Keratinocyte (primary cell): ENCODE results near the gene CACNG7. TPM values are rescaled to one million over a fixed set of nuclear protein-coding genes. Genes with fewer than 3 reads are reported as not detected.

ENCODE experiments used
- DNase-seq: peaks from one replicate; pipeline ENCODE4 v3.0.0-alpha.2; 2011; ENCODE audit warnings: low read depth, missing footprints, low spot score
- FAIRE-seq: peaks from 2 replicates; lab custom pipeline; 2011; peaks lifted over from hg19 to GRCh38; lab: Jason Lieb, UNC
- H2AFZ ChIP-seq: 2 replicates; pipeline ENCODE4 v1.6.0; 2012; ENCODE audit warnings: low read length, control low read depth, inconsistent platforms; ENCODE audit not compliant: control insufficient read depth
- H3K27ac ChIP-seq: 2 replicates; pipeline ENCODE4 v1.5.1; 2011; ENCODE audit warnings: low read length; ENCODE audit not compliant: control insufficient read depth, insufficient read depth
- H3K27me3 ChIP-seq: 3 replicates; pipeline ENCODE4 v1.6.0; 2011; ENCODE audit warnings: low read length; ENCODE audit not compliant: control insufficient read depth, insufficient read depth; ENCODE audit errors: extremely low read depth
- H3K36me3 ChIP-seq, 2 experiments: 2 replicates in 1 of 2; 3 replicates in 1 of 2; pipeline ENCODE4 v1.5.1; 2011; ENCODE audit warnings: low read length in 2 of 2, mild to moderate bottlenecking in 1 of 2; ENCODE audit not compliant: control insufficient read depth in 2 of 2, insufficient read depth in 2 of 2; ENCODE audit errors: extremely low read depth in 1 of 2
- H3K4me1 ChIP-seq: 3 replicates; pipeline ENCODE4 v1.5.1; 2011; ENCODE audit warnings: low read length; ENCODE audit not compliant: control insufficient read depth, insufficient read depth; ENCODE audit errors: extremely low read depth
- H3K4me2 ChIP-seq: 3 replicates; pipeline ENCODE4 v1.6.0; 2011; ENCODE audit warnings: low read depth, low read length; ENCODE audit not compliant: control insufficient read depth, insufficient read depth; ENCODE audit errors: extremely low read depth
- H3K4me3 ChIP-seq, 3 experiments: fragments of 200-600 bp in 1 of 3; sonication (generic) in 1 of 3; 2 replicates in 2 of 3; 3 replicates in 1 of 3; pipeline ENCODE4 v1.5.1; 2011 to 2016; ENCODE audit warnings: low read length in 3 of 3, mild to moderate bottlenecking in 3 of 3, control low read depth in 2 of 3, inconsistent platforms in 1 of 3, low read depth in 1 of 3, mixed read lengths in 1 of 3, mixed run types in 1 of 3, moderate library complexity in 1 of 3; ENCODE audit not compliant: control insufficient read depth in 2 of 3, insufficient read depth in 2 of 3; ENCODE audit errors: extremely low read depth in 1 of 3
- H3K79me2 ChIP-seq: 2 replicates; pipeline ENCODE4 v1.6.0; 2012; ENCODE audit warnings: low read length; ENCODE audit not compliant: control insufficient read depth, insufficient read depth
- H3K9ac ChIP-seq: 3 replicates; pipeline ENCODE4 v1.6.0; 2011; ENCODE audit warnings: low read length; ENCODE audit not compliant: control insufficient read depth, insufficient read depth; ENCODE audit errors: extremely low read depth
- H3K9me1 ChIP-seq: 3 replicates; pipeline ENCODE4 v1.6.0; 2011; ENCODE audit warnings: low read length; ENCODE audit not compliant: control insufficient read depth, insufficient read depth; ENCODE audit errors: extremely low read depth
- H3K9me3 ChIP-seq: 2 replicates; pipeline ENCODE4 v1.5.1; 2012; ENCODE audit warnings: low read depth, low read length; ENCODE audit not compliant: control insufficient read depth
- H4K20me1 ChIP-seq: 3 replicates; pipeline ENCODE4 v1.6.0; 2011; ENCODE audit warnings: low read length; ENCODE audit not compliant: control insufficient read depth, insufficient read depth; ENCODE audit errors: extremely low read depth
- EZH2 ChIP-seq: IDR thresholded peaks from one replicate; pipeline ENCODE4 v1.6.1; 2012; ENCODE audit warnings: inconsistent platforms, mild to moderate bottlenecking, low read length, moderate library complexity
- dilution Hi-C: fragments of 300-500 bp; cut with MboI; formaldehyde crosslinking; loops from one replicate; pipeline ENCODE4 v1.7.0; 2020; ENCODE audit warnings: low sequenced_read_pairs; ENCODE audit not compliant: extremely low pct_ligation_motif_present
- polyA plus RNA-seq, 5 experiments: library from polyadenylated mRNA; depleted of rRNA in 3 of 5; stranded (reverse) in 3 of 5; stranded (forward) in 1 of 5; unstranded in 1 of 5; fragments of >200 nt; gene quantifications; 1 replicate in 1 of 5; 2 replicates in 3 of 5; 3 replicates in 1 of 5; pipeline versions ENCODE4 v1.2.1 to v1.2.3, GENCODE V29; 2011 to 2012; ENCODE audit warnings: missing spikeins in 2 of 5, low read depth in 1 of 5, low replicate concordance in 1 of 5
- TF ChIP-seq, protein P1 (sequence below), 3 experiments: IDR thresholded peaks in 1 of 3; conservative IDR thresholded peaks in 1 of 3; optimal IDR thresholded peaks in 1 of 3; 2 replicates in 2 of 3; 3 replicates in 1 of 3; pipeline versions ENCODE3 to v1.5.1; 2011; ENCODE audit warnings: low read length in 3 of 3, mild to moderate bottlenecking in 3 of 3, moderate library complexity in 2 of 3, control low read depth in 1 of 3, inconsistent platforms in 1 of 3; ENCODE audit not compliant: insufficient read depth in 2 of 3; ENCODE audit errors: extremely low read depth in 1 of 3

The CACNG7 gene
- polyA plus RNA-seq, 1 donor (not counting 4 experiments of a cell fraction or from before 2014, with no cell fraction given), result not detected

DNA sequence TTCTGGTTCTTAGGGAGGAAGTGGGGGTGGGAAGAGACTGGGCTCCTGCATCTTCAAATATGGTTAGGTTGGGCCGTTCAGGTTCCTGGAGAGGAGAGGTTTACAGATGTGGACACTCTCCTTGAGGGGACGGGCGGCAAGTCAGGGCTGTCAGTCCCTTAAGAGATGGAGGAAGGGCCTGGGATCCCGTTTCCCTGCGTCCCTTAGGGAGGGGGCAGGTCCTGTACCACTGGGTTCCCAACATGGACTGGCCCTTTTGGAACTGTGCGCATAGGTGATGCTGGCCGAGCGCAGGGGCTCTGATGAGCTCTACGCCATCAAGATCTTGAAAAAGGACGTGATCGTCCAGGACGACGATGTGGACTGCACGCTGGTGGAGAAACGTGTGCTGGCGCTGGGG lies 10.9 kb upstream of the CACNG7 start:
- no peak overlapping the region for H3K4me2 ChIP-seq
- H3K9me3 ChIP-seq, result no peaks in the 10 kb centered on the region
- H3K4me3 ChIP-seq, result no peak overlapping the region
- H2AFZ ChIP-seq, result no peak overlapping the region
- no peaks in the 10 kb centered on the region for H3K36me3 ChIP-seq
- no peak overlapping the region for H3K27ac ChIP-seq
- no peak overlapping the region for H3K9ac ChIP-seq
- H3K27me3 ChIP-seq, result no peaks in the 10 kb centered on the region
- H4K20me1 ChIP-seq, result no peaks in the 10 kb centered on the region
- dilution Hi-C loops, result no loop called here
- no peak for DNase-seq
- H3K79me2 ChIP-seq, result no peaks in the 10 kb centered on the region
- H3K4me1 ChIP-seq, result peaks cover 2% of the 10 kb centered on the region
- no peaks in the 10 kb centered on the region for H3K9me1 ChIP-seq
- no peak for FAIRE-seq
- TF ChIP-seq, protein P1, sequence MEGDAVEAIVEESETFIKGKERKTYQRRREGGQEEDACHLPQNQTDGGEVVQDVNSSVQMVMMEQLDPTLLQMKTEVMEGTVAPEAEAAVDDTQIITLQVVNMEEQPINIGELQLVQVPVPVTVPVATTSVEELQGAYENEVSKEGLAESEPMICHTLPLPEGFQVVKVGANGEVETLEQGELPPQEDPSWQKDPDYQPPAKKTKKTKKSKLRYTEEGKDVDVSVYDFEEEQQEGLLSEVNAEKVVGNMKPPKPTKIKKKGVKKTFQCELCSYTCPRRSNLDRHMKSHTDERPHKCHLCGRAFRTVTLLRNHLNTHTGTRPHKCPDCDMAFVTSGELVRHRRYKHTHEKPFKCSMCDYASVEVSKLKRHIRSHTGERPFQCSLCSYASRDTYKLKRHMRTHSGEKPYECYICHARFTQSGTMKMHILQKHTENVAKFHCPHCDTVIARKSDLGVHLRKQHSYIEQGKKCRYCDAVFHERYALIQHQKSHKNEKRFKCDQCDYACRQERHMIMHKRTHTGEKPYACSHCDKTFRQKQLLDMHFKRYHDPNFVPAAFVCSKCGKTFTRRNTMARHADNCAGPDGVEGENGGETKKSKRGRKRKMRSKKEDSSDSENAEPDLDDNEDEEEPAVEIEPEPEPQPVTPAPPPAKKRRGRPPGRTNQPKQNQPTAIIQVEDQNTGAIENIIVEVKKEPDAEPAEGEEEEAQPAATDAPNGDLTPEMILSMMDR (optimal IDR thresholded peaks at IDR 0.05 in 1 of 3, IDR thresholded peaks at IDR 0.05 in 1 of 3, conservative IDR thresholded peaks at IDR 0.05 in 1 of 3; ENCODE audit: extremely low read depth in 1 of 3, insufficient read depth in 2 of 3, low read length in 3 of 3), result no peak
- TF ChIP-seq EZH2, result no peak

DNA sequence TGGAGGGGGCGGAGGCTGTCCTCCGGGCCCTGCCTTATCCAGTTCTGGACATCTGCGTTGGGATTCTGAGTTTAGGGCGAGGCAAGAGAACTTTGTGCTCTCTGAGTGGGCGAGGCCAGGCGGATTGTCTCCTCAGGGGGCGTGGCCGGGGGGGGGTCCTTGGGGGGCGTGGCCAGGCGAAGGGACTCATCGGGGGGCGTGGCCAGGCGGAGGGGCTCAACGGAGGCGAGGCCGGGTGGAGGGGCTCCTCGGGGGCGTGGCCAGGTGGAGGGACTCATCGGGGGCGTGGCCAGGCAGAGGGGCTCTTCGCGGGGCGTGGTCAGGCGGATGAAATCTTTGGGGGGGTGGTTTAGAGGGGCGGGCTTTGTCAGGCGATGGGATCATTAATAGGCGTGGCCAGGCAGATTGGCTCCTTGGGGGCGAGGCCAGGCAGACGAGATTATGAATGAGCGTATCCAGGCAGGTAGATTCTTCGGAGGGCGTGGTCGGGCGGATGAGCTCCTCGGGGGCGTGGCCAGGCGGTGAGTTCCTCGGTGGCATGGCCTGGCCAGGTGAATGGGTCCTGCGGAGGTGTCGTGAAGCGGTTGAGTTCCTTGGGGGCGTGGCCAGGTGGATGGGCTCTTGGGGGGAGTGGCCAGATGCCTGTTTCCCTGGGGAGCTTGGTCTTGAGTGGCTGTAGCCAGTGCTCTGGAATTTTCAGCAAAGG lies 10.3 kb upstream of the CACNG7 start:
- Histone ChIP-seq H3K27ac (no peak overlapping the region), H4K20me1 (no peaks in the 10 kb centered on the region), H3K9me1 (no peaks in the 10 kb centered on the region), H3K79me2 (no peaks in the 10 kb centered on the region), H3K9me3 (no peaks in the 10 kb centered on the region), H3K4me3 (no peak overlapping the region), H3K9ac (no peak overlapping the region), H3K4me2 (no peak overlapping the region), H3K27me3 (no peaks in the 10 kb centered on the region), H2AFZ (no peak overlapping the region), H3K4me1 (peaks cover 2% of the 10 kb centered on the region), H3K36me3 (no peaks in the 10 kb centered on the region)
- FAIRE-seq (no peak), DNase-seq (no peak)
- dilution Hi-C loops, result no loop called here
- TF ChIP-seq, protein P1 (optimal IDR thresholded peaks at IDR 0.05 in 1 of 3, IDR thresholded peaks at IDR 0.05 in 1 of 3, conservative IDR thresholded peaks at IDR 0.05 in 1 of 3; ENCODE audit: extremely low read depth in 1 of 3, insufficient read depth in 2 of 3, low read length in 3 of 3), result no peak
- no peak for TF ChIP-seq EZH2
